ENCODE results near the gene WHAMM.
A peak's percentile ranks its signal among the peaks of the same experiment; 100 is the strongest.
"Not testable (repeated sequence)": the region's sequence is repeated elsewhere in the genome, so short reads cannot be mapped to it uniquely, and the experiment has no call there.

The WHAMM gene

DNA sequence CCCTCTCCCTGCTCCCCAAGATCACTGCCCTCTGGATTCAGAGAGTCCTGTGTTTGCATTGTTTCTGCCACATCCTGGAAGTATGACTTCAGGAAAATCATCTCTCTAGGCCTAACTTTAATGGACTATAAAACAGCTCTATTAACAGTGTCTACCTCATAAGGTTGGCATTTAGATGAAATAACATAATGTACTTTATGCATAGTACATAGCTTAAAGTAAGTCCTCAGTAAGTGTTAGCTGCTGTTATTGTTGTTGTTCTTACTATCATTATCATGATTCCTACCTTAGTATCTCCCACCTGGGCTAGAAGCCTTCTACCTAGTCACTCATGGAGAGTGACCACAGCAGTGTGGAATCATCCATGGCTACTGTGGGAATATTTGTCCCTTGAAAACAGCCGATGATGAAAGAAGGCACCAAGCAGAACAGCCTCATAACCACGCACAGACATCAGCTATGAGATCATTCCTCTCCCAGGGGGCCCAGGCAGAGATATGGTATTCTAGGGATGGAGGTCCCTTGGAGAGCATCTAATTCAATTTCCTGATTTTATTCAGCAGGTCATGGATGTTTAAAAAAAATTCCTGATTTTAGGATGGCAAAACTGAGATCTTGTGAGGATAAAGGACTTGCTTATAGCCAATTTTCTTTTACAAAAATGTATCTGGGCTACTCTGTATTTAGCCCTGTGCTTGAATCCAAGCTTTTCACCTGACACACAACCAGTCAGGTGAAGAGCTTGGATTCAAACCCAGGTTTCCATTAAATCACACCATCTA lies 5.4 kb upstream of the WHAMM start:
- DNase-seq, result no peak

DNA sequence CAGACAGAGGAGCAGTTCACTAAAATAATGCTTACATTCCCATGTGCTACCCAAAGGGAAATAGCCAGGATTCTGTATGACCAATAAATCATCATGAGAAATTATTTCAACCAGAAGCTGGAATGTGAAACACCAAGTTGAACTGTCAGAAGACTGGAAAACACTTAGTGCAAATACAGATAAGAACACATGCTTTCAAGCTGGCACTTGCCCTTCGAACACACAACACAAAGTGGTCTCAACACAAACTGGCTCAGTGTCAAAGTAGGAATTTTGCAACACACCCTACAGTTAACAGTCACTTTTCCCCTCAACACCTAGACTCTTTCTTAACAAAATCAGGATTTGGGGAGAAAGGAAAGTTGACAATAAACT lies 4.9 kb upstream of the WHAMM start:
- no peak for DNase-seq

DNA sequence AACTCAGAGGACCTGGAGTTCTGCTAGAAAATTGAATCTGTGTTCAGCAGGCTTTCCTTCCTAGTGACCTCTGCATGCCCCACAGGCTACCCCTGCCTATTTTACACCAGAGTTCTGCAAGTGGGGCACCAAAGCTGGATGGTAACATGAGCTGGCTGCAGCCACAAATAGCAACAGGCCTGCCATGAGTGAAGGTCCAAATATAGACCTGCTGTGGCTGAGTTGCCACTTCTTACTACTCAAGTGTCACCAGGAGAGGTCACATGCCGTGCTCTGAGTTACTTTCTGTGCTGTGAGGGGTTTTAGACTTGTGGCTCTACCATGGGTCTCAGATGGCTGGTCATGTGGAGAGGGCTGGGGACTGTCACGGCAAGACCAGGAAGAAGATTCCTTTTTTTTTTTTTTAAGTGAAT lies 3.4 kb upstream of the WHAMM start, which contains the start of gene FSD2:
TSS of gene FSD2 (minus strand) at position 76 of the 413 bp plus-strand sequence. CDS start 18,679 bp downstream, outside the sequence.
- no peak for DNase-seq

DNA sequence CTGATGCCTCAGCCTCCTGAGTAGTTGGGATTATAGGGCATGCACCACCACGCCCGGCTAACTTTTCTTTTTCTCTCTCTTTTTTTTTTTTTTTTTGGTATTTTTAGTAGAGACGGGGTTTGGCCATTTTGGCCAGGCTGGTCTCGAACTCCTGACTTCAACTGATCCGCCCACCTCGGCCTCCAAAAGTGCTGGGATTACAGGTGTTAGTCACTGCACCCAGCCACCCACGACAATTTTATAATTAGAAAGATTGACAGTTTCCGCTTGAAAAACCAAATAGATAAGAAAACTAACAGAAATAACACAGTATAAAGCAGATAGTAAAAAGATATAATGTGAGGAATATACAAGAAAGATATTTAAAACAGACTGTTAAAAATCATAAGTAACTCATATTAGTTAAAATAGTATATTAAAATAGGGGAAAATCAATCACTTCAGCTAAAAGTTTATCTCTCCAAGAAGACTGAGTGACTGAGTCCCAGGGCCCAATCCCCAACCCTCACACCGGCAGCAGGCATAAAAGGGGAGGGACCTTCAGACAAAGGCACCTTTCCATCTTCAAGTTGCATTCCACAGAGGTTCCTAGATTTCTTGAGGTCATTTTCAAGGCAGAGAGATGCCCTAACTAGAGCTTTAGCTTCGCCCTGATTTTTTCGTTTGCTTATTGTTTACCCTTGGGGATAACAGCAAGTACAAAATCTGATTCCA lies 1.4 kb upstream of the WHAMM start:
- no peak for DNase-seq

DNA sequence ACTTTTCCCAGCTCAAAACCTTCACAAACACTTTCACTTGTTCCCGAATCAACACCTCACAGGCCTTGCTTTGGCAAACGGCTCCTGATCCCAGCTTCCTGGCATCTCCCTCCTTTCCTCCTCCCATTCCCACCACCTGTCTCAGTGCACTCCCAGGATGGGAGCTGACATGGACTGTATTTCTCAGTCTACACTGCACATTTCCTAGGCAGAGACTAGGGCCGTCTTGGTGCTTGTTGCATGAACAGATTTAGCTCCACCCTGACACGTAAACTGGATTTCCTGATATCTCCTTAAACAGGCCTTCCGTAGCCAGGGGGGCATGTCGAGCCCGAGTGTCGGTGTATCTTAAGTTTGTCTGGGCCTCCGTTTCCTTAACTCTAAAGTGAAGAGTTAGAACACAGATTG lies 790 bp upstream of the WHAMM start:
- DNase-seq, result no peak

DNA sequence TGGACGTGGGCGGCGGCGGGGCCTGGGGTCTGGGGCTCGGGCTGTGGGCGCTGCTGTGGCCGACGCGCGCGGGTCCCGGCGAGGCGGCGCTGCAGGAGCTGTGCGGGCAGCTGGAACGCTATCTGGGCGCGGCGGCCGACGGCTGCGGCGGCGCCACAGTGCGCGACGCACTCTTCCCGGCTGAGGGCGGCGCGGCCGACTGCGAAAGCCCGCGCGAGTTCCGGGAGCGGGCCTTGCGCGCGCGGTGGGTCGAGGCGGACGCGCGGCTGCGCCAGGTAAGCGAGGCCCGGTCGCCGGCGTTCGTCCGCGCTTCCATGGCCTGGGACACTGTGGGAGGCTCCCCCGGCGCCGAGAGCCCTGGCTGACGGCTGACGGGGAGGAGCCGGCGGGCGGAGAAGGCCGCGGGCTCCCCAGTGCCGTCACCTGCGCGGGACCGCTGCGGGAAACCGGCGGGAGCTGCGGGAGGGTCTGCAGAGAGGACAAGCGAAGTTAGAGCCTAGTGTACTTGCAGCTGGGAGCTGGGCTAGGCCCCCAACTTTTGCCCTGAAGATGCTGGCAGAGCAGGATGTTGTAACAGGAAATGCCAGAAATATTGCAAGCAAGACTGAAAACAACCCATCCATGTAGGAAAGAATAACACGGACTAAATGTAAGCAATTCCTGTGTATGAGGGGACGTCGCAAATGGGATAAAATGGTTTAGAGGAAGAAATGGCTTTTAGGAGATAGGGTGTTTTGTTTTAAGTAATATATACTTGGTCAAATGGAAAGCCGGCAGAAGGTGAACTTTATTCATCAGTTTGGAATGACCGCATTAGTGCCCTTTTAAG lies 847 bp downstream of the WHAMM start:
- no peak for DNase-seq

DNA sequence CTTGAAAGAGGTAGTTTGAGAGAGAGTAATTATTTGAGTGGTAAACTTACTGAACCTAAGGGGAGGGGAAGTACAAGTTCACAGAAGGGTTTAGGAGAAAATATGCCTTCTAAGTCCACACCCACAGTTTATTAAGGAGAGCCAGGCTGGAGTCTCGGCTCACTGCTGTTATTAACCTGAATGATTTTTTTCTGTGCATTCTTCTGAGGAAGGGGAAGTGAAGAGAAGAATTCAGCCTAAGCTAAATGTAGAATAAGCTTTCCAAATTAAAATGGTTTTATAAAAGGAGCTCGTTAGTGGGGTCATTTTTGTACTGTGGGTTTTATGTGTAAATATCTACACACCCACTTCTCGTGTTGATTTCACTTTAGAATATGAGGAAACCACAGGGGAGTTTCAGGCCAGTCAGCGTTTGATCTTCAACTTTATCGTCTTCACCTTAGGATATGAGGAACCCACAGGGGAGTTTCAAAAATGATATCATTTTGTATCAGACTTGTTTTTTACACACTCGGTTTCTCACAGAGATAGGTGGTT lies 1.5 kb downstream of the WHAMM start:
- no peak for DNase-seq

DNA sequence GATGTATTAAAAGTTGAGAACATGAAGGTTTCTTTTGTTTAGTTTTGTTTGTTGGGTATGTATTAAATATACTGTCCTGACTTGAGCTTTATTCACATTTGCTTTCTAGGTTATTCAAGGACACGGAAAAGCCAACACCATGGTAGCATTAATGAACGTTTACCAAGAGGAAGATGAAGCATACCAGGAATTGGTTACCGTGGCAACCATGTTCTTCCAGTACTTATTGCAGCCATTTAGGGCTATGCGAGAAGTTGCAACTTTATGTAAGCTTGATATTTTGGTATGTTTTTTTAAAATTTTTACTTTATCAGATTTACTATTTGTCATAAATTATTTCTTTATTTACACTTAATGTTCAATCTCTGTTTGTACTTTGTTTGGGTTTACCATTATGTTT lies 3.6 kb downstream of the WHAMM start:
- no peak for DNase-seq

DNA sequence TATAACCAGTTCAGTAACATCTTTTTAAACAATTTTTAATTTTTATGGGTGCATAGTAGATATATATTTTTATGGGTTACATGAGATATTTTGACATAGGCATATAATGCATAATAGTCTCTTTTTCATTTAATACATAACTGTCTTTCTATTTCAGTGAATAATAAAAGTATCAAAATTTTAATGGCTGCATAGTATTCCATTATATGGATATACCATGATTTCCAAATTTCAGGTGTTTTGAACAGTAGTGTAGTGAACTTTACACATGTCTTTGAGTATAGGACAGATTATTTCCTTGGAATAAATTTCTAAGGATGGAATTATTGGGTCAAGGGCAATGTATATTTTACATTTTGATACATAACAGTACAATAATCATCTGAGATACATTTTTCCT lies 10.7 kb downstream of the WHAMM start:
- no peak for DNase-seq

DNA sequence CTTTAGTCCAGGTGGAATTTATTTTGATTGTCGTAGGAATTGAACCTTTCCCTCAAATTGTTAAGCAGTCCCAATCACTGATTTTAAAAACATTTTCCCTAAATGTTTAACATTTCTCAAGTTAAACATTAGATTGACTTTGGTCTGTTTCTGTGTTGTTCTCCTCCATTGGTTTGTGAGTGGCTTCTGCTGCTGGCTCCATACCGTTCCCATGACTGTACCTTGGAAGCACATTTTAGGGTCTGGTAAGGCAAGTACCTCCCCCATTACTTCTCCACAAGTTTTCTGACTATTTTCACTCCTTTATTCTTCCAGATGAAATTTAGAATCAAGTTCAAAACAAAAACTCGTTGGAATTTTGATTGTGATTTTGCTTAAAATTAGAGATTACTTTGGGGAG lies 12.0 kb downstream of the WHAMM start:
- DNase-seq, result not testable (repeated sequence)

DNA sequence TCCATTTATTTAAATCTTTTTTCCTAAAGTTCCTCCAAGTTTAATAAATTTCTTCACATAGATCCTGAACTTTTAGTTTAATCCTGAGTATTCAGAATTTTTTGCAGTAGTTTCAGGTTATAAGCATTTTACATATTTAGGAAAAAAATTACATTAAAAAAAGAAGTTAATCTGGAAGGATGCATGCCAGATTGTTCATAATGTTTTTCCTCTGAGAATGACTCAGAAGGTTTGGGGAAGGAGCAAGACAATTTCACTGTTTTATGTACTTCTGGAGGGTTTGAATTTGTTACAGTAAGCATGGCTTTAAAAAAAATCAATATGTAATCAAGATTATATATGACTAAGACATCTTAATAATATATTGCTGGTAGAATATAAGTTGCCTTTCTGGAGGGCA lies 12.4 kb downstream of the WHAMM start:
- not testable (repeated sequence) for DNase-seq

DNA sequence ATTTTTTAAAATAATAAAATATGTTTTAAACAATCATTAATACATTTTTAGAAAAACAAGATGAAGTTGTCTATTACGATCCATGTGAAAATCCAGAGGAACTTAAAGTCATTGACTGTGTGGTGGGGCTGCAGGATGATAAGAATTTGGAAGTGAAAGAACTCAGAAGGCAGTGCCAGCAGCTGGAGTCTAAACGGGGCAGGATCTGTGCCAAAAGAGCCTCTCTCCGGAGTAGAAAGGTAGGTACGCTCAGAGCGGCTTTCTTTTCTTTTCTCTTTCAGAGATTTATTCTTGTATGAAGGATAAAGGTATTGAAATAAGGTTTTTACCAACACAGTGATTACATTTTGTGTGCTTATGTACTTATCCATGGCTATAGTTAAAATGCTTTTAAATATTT lies 13.6 kb downstream of the WHAMM start:
- DNase-seq, result no peak

DNA sequence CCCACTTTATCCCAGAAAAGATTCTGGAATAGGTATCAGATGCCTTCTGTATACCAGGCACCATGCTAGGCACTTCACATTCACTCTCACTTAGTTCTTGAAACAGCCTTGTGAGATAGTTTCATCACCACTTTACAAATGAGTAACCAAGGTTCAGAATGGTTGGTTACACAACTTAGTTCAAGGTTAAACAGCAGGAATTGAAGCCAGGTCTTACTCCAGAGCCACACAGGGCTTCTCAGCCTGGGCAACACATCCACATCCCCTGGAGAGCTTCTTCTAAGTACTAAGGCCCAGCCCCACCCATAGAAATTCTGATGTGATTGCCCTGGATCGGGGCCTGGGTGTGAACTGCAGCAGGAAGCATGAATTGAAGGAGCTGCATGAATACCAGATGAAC lies 18.6 kb downstream of the WHAMM start:
- no peak for DNase-seq

DNA sequence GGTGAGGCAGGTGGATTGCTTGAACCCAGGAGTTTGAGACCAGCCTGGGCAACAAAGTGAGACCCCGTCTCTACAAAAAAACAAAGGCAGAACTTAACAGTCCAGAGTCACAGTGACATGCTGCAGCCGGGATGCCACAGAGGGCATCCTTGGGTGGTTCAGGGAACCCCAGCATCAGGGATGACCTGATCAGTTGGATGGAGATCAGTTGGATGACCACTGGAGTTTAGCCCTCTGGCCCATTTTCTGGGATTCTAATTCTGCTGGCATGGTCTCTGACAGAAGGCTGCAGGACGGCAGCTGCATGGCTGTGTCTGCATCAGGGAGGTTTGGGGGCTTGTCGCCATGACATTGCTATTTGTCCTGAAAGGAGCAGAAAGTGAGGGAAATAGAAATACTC lies 19.8 kb downstream of the WHAMM start:
- no peak for DNase-seq

DNA sequence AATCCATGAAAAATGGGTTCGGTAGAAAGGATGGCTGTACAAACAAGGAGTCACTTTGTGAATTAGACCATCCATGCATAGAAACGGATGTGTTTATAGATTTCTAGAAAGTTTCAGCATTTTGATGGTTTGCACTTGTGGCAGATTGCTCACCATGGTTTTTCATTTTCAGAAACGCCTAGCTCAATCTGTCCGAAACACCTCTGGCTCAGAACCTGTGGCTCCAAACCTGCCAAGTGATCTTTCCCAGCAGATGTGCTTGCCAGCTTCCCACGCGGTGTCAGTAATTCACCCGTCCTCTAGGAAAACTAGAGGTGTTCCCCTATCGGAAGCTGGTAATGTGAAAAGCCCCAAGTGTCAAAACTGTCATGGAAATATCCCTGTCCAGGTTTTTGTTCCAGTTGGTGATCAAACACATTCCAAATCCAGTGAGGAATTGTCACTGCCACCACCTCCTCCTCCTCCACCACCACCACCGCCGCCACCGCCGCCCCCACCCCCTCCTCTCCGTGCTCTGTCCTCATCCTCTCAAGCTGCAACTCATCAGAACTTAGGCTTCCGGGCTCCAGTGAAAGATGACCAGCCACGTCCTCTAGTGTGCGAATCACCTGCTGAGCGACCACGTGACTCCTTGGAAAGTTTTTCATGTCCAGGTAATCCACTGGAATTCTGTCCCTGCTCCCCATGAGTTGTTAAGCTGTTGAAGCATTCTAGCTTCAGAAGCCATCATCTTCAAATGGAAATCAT lies 21.2 kb downstream of the WHAMM start:
- DNase-seq, result no peak

DNA sequence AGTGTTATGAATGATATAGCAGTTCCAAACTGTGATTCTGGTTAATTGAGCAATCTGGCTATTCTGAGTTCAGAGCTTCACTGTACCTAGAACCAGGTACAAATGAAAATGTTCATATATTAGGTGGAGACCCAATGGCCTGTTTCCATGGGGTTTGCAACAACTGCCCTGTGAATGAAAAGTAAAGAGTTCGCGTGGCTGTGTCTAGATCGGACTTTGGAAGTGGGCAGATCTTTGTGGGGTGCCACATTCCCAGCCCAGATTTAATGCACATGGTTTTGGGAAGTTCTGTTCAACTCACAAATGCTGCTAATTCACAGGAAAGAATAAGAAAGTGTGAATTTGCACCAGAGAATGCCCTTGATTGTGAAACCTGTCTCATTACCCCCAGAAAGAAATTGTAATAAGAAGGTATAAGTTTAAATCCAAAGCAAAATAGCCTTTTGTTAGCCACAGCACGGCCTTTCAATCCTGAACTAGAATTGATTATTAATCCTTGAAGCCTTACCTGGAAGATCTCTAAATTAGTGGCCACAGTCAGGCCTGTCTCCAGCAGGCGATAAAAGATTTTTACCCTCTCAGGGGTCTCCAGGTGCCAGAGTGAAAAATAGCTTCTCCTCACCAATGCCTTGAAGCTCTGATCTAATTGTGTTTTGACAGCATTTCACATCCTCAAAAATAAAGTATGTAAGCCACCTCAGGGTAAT lies 22.6 kb downstream of the WHAMM start:
- DNase-seq, result no peak

DNA sequence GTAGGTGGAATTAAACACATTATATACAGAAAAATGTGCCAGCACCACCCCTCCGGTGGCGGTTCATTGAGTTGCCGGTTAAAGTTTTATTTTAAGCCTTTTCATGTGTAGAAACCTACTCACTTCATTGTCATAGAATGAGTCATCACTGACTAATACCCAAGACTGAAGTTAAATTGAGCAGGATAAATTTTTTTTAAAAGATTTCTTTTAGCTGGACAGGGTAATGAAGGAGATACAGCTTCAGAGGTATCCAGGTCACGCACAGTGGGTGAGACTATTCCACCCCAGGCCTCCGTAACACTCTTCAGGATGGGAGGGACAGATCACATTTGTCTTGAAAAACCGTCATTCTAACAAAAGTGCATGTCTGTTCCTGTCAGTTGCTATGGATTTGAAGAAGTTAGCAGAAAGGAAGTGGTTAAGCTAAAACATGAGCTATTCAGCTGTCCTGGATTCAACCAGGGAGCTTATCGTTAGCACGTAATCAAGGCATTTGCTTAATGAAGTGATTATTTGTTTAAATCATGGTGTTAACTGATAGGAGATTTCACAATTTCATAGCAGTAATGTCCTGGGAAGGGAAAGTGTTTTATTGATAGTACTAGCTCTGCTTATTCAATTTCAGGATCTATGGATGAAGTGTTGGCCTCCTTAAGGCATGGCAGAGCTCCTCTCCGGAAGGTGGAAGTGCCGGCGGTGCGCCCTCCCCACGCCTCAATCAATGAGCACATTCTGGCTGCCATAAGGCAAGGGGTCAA lies 23.4 kb downstream of the WHAMM start:
- DNase-seq, result peak; percentile 12

DNA sequence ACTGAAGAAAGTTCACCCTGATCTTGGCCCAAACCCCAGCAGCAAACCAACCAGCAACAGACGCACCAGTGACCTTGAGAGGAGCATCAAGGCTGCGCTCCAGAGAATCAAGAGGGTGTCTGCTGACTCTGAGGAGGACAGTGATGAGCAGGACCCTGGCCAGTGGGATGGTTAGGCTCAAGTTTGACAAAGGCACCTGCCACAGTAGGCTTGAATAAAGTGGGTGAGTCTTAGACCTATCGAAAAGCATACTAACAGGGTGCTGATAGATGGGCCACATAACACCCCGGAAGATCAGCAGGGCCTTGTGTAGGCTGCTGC lies 23.9 kb downstream of the WHAMM start:
- DNase-seq, result no peak

DNA sequence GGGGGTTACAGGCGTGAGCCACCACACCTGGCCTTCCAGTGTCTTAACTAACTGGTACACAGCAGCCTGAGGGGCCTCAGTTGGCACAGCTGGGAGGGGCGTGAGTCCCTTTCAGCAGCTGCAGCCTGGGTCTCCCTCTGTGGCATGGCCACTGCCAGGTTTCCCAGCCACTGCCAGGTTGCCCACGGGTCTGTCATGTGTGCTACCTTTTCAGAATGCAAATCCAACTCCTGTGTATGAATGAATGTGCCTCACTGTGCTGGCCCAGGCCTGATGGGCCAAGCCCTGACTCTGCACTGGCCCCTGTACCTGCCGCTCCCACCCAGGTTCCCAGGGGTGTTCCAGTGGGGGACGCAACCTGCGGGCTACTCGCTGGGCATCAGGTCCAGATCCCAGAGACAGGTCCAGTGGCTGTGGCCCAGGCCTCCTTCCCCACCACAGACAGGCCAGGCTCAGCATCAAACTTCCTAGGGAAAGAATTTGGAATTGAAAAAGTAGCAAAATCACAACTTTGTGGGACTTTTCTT lies 26.0 kb downstream of the WHAMM start:
- no peak for DNase-seq

DNA sequence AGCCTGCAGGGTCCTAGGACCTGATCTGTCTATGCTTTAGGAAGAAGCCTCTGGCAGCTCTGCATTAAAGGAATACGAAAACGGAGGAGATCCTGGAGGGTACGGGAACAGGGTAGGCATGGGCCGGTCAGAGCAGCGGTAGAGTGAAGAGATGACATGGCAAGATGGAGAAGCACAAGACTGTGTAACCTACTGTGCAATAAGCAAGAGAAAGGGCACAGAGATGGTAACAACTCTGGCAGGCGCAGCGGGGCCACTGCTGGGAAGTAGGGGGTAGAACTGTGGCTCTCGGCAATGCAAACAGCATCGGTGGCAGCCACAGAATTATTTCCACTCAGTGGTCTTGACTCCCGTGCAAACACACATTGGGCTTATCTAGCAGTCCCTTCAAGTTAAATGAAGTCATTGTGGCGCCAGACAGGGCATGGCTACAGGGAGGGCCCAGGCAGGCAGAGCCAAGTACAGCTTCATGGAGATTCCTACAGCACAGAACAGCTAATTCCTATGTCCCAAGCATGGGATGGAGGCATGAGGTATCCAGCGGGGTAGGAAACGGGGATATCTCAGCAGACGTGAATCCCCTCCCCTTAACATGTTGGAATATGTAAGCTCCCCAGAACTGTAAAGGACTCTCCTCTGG lies 28.8 kb downstream of the WHAMM start:
- DNase-seq, result no peak

DNA sequence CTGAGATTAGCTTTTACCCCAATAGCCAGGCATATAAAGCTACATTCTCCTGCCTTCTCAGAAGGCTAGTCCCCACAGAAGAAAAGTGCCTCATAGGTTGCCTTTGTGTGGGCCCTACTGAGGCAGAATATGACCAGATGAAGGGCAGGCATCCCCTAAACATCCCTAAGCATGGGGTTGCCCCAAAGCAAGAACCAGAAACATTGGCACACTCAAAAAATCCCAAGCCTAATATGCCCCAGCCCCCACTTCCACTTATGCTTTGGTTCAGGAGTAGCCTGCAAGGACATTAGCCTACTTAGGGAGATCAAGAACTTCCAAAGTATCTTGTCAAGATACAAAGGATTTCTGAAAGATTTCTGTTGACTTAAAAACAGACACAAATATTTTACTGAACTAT lies 29.7 kb downstream of the WHAMM start:
- no peak for DNase-seq

Measured in T1000 (cell line).